Erythroblast (primary cell): ENCODE measurements around the gene REEP5.

Experiments
- GATA1 ChIP-seq: IDR thresholded peaks from 2 replicates; pipeline ENCODE4 v1.6.1; 2011; ENCODE audit warnings: low read depth, mild to moderate bottlenecking, control low read depth, low read length, moderate library complexity
- POLR2A ChIP-seq: IDR thresholded peaks from 2 replicates; pipeline ENCODE4 v1.6.1; 2011; ENCODE audit warnings: mild to moderate bottlenecking, low read length

DNA sequence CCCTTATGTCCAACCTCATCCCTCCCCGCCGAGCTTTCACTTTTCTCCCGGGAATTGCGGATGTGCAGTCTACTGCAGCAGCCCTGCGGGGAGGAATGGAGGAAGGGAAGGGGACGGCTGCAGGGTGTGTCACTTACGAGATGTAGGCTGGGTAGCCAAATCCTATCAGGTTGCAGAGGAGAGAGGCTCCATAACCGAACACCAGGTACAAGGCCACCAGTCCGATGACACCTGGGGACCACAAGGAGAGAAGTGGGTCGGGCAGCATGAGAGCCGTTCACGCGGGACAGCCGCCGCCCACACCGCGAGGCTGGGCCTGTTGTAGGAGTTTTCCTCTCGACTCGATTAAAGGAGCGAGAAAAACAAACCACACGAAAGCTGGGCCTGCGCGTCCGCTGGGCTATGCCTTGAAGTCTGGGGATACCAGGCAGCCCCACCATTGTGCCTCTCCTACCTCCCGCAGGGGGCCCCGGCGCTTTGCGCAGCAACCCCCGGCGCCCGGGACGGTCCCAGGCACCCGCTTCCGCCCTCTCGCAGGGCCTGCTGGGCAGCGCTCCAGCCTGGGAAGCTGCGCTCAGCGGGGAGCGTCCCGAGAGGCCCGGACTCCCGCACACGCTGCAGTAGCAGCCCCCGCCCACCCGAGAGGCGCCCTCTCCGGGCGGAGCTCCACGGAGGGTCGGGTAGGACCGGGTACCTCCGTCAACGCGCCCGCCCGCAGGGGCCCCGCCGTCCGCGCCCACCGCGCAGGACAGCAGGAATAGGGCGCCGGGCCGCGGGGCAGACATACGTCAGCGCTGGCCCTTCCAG, 798 bp downstream of the REEP5 start:
- no peak for TF ChIP-seq POLR2A
- no peak for TF ChIP-seq GATA1
